Muscle layer of duodenum (tissue), 2 donors: ENCODE results near the gene KCNC1.

ENCODE experiments used
- H3K27ac ChIP-seq: one replicate; pipeline ENCODE4 v1.7.0; 2013; ENCODE audit warnings: mild to moderate bottlenecking, low read length
- H3K27me3 ChIP-seq: one replicate; pipeline ENCODE4 v1.7.0; 2013; ENCODE audit warnings: low read depth, mild to moderate bottlenecking, control low read depth, low read length
- H3K36me3 ChIP-seq, 2 donors: one replicate each; pipeline ENCODE4 v1.7.0; 2013; ENCODE audit warnings: low read length in 2 of 2, control low read depth in 1 of 2, mild to moderate bottlenecking in 1 of 2; ENCODE audit not compliant: insufficient read depth in 2 of 2, control insufficient read depth in 1 of 2
- H3K4me1 ChIP-seq, 2 donors: one replicate each; pipeline ENCODE4 v1.7.0; 2013; ENCODE audit warnings: low read length in 2 of 2, mild to moderate bottlenecking in 2 of 2, control low read depth in 1 of 2, moderate library complexity in 1 of 2; ENCODE audit not compliant: insufficient read depth in 2 of 2, control insufficient read depth in 1 of 2
- H3K4me3 ChIP-seq, 2 donors: one replicate each; pipeline ENCODE4 v1.7.0; 2013; ENCODE audit warnings: low read length in 2 of 2, low read depth in 1 of 2, mild to moderate bottlenecking in 1 of 2
- H3K9me3 ChIP-seq, 2 donors: one replicate each; pipeline ENCODE4 v1.7.0; 2013; ENCODE audit warnings: low read length in 2 of 2, control low read depth in 1 of 2, mild to moderate bottlenecking in 1 of 2; ENCODE audit not compliant: control insufficient read depth in 1 of 2
- donor health status: healthy.

Gene KCNC1

GRCh38 chr11:17778956-17779860 is 44.6 kb downstream of the KCNC1 start:
- Histone ChIP-seq H3K9me3 (no peaks in the 10 kb centered on the region), H3K4me3 (no peak overlapping the region), H3K4me1 (no peaks in the 10 kb centered on the region), H3K36me3 (no peaks in the 10 kb centered on the region), H3K27ac (no peak overlapping the region), H3K27me3 (no peaks in the 10 kb centered on the region)

GRCh38 chr11:17779861-17780594 is 45.4 kb downstream of the KCNC1 start:
- Histone ChIP-seq H3K4me1 (no peaks in the 10 kb centered on the region), H3K27me3 (no peaks in the 10 kb centered on the region), H3K4me3 (no peak overlapping the region), H3K36me3 (no peaks in the 10 kb centered on the region), H3K9me3 (no peaks in the 10 kb centered on the region), H3K27ac (no peak overlapping the region)

GRCh38 chr11:17780668-17781067 is 46.1 kb downstream of the KCNC1 start:
- H3K27me3 ChIP-seq = no peaks in the 10 kb centered on the region
- H3K4me3 ChIP-seq = no peak overlapping the region
- H3K9me3 ChIP-seq = no peaks in the 10 kb centered on the region
- no peaks in the 10 kb centered on the region for H3K4me1 ChIP-seq
- no peak overlapping the region for H3K27ac ChIP-seq
- no peaks in the 10 kb centered on the region for H3K36me3 ChIP-seq

DNA sequence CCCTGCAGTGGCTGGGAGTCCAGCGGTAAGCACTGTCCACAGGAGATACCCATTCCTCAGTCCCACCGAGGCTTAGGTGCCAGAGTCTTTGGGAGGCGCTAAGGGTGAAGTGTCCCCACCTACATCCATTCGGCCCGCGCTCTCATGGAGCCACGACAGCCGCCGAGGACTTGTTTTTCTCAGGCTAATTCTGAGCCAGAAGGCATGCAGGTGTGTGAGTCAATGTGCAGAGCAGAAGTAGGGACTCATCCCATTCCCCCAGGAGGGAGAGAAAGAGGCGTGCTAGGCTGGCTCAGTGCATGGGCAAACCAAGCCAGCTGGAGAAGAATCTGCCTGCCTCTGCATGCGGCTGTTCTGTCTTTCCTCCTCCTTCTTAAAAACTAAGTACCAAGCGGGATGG is 46.6 kb downstream of the KCNC1 start:
- Histone ChIP-seq H3K36me3 (peaks cover 0 to 3% of the 10 kb centered on the region in 2 donors), H3K27ac (no peak overlapping the region)

DNA sequence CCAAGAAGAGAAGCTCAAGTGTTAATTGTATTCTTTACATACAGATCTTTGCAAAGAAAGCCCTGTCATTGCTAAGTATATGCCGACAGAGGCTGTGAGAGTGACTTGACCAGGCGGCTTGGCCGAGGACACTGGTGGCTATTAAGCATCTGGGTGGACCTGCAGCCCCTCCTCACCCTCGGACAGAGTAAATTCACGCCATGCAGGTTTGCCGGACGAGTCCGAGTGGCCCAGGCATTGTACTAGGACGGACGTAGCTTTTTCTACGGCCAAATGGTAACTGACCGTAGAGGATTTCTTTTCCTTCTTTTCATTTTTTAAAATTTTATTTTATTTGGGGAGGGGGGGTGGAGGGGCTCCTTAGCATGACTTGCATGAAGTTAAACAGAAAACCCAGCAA is 47.0 kb downstream of the KCNC1 start:
- Histone ChIP-seq H3K4me3 (no peak overlapping the region), H3K9me3 (no peaks in the 10 kb centered on the region), H3K27me3 (no peaks in the 10 kb centered on the region), H3K36me3 (peaks cover 0 to 5% of the 10 kb centered on the region in 2 donors), H3K27ac (no peak overlapping the region), H3K4me1 (no peaks in the 10 kb centered on the region)

More for the DNA sequence above, 46.6 kb downstream of the KCNC1 start:
- H3K4me3 ChIP-seq = no peak overlapping the region
- H3K27me3 ChIP-seq = no peaks in the 10 kb centered on the region
- no peaks in the 10 kb centered on the region for H3K4me1 ChIP-seq
- H3K9me3 ChIP-seq = no peaks in the 10 kb centered on the region

GRCh38 chr11:17782145-17782544 is 47.6 kb downstream of the KCNC1 start:
- H3K9me3 ChIP-seq = no peaks in the 10 kb centered on the region
- no peaks in the 10 kb centered on the region for H3K4me1 ChIP-seq

GRCh38 chr11:17782603-17783337 is 48.2 kb downstream of the KCNC1 start:
- H3K36me3 ChIP-seq = peaks cover 0 to 5% of the 10 kb centered on the region in 2 donors
- no peaks in the 10 kb centered on the region for H3K27me3 ChIP-seq
- H3K4me3 ChIP-seq = no peak overlapping the region
- H3K27ac ChIP-seq = no peak overlapping the region
- no peaks in the 10 kb centered on the region for H3K4me1 ChIP-seq
- no peaks in the 10 kb centered on the region for H3K9me3 ChIP-seq

More at GRCh38 chr11:17782145-17782544, 47.6 kb downstream of the KCNC1 start:
- Histone ChIP-seq H3K27ac (no peak overlapping the region), H3K4me3 (no peak overlapping the region), H3K36me3 (peaks cover 0 to 5% of the 10 kb centered on the region in 2 donors), H3K27me3 (no peaks in the 10 kb centered on the region)

DNA sequence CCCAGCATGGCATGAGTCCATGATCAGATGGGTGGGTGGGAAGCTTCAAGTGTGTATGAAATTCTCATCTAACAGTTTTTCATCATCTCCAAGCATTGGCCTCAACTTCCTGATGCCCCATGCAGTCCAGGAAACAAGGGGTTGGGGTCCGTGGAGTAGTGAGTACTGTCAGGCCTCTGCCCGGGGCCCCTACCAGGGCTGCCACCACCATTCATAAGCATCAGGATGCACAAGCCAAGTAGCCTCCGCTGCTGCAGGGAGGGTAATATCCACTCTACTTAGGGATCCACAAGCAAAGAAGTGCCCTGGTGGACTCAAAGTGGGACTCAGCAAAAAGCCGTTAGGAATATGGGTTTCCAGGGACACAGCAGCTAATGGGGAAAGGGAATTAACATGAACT is 49.3 kb downstream of the KCNC1 start:
- no peaks in the 10 kb centered on the region for H3K27me3 ChIP-seq
- H3K4me1 ChIP-seq = no peaks in the 10 kb centered on the region
- H3K27ac ChIP-seq = no peak overlapping the region
- H3K9me3 ChIP-seq = no peaks in the 10 kb centered on the region
- no peak overlapping the region for H3K4me3 ChIP-seq
- peaks cover 0 to 5% of the 10 kb centered on the region in 2 donors for H3K36me3 ChIP-seq

GRCh38 chr11:17786824-17787525 is 52.4 kb downstream of the KCNC1 start:
- no peaks in the 10 kb centered on the region for H3K27me3 ChIP-seq
- H3K9me3 ChIP-seq = no peaks in the 10 kb centered on the region
- no peak overlapping the region for H3K4me3 ChIP-seq
- H3K36me3 ChIP-seq = peaks cover 0 to 5% of the 10 kb centered on the region in 2 donors
- no peaks in the 10 kb centered on the region for H3K4me1 ChIP-seq
- no peak overlapping the region for H3K27ac ChIP-seq

DNA sequence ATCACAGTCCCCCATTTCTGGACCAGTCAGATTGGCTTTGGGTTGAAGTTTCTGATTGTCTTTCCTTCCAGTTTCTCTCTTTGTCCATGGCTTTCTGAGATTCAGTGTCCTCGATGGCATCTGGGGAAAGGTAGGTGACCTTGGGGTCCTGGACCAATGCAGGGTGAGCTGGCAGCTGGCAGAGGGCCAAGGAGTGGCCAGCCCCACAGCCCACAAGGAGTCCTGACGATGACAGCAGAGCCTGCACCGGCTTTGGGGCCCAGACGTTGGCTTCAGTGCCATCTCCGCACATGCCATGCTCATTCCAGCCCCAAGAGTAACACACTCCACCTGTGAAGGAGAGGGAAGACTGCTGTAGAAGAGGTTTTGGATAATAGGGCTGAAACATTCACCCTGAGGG is 53.5 kb downstream of the KCNC1 start:
- H3K27me3 ChIP-seq = no peaks in the 10 kb centered on the region
- no peaks in the 10 kb centered on the region for H3K4me1 ChIP-seq
- no peaks in the 10 kb centered on the region for H3K9me3 ChIP-seq
- H3K4me3 ChIP-seq = no peak overlapping the region
- H3K36me3 ChIP-seq = peaks cover 0 to 5% of the 10 kb centered on the region in 2 donors
- H3K27ac ChIP-seq = no peak overlapping the region
